GM23338 (cell line): ENCODE measurements around the gene HRC. TPM values are rescaled to one million over a fixed set of nuclear protein-coding genes. Genes with fewer than 3 reads are reported as not detected.

Experiments used
- ATAC-seq: fragments of 200-7000 bp; cut with Tn5 transposase; 3 replicates; pipeline ENCODE4 v1.9.1; 2020
- DNase-seq: peaks from one replicate; pipeline ENCODE4 v3.0.0-alpha.2; 2015; ENCODE audit warnings: low spot score
- H2AFZ ChIP-seq: fragments of 200-600 bp; sonication (generic); 2 replicates; pipeline ENCODE4 v1.8.0; 2016; ENCODE audit warnings: antibody characterized with exemption, mild to moderate bottlenecking, moderate library complexity
- H3F3A ChIP-seq: fragments of 200-600 bp; sonication (generic); replicated peaks from 2 replicates; pipeline ENCODE4 v1.8.0; 2017; ENCODE audit warnings: antibody characterized with exemption, mixed run types, low read depth
- H3K27ac ChIP-seq: fragments of 200-600 bp; sonication (generic); 2 replicates; pipeline ENCODE4 v1.6.1; 2016; ENCODE audit warnings: low read depth
- H3K27me3 ChIP-seq: fragments of 200-600 bp; sonication (generic); 2 replicates; pipeline ENCODE4 v1.8.0; 2016; ENCODE audit warnings: mild to moderate bottlenecking, mixed run types, moderate library complexity; ENCODE audit not compliant: insufficient read depth
- H3K36me3 ChIP-seq: fragments of 200-600 bp; sonication (generic); 2 replicates; pipeline ENCODE4 v1.8.0; 2016; ENCODE audit warnings: mild to moderate bottlenecking; ENCODE audit not compliant: insufficient read depth
- H3K4me1 ChIP-seq: fragments of 200-600 bp; sonication (generic); 2 replicates; pipeline ENCODE4 v1.8.0; 2016; ENCODE audit warnings: mild to moderate bottlenecking, moderate library complexity; ENCODE audit not compliant: insufficient read depth
- H3K4me2 ChIP-seq: fragments of 200-600 bp; sonication (generic); 2 replicates; pipeline ENCODE4 v1.7.1; 2017; ENCODE audit warnings: mixed run types
- H3K4me3 ChIP-seq: fragments of 200-600 bp; sonication (generic); 2 replicates; pipeline ENCODE4 v1.6.1; 2016; ENCODE audit warnings: mixed run types
- H3K79me2 ChIP-seq: fragments of 200-600 bp; sonication (generic); replicated peaks from 2 replicates; pipeline ENCODE4 v1.8.0; 2017; ENCODE audit warnings: mild to moderate bottlenecking; ENCODE audit not compliant: insufficient read depth
- H3K9me2 ChIP-seq: fragments of 200-600 bp; sonication (generic); 2 replicates; pipeline ENCODE4 v1.8.0; 2017; ENCODE audit not compliant: insufficient read depth
- H4K20me1 ChIP-seq: fragments of 200-600 bp; sonication (generic); replicated peaks from 2 replicates; pipeline ENCODE4 v1.8.0; 2017; ENCODE audit warnings: mild to moderate bottlenecking; ENCODE audit not compliant: insufficient read depth
- H3K27ac Mint-ChIP-seq: 2 replicates; pipeline ENCODE4 v1.8.0; 2020; ENCODE audit warnings: inconsistent platforms, mild to moderate bottlenecking, moderate library complexity, mixed read lengths
- H3K27me3 Mint-ChIP-seq: 3 replicates; pipeline ENCODE4 v1.8.0; 2022; ENCODE audit warnings: low read depth, mild to moderate bottlenecking, moderate library complexity, mixed read lengths, inconsistent platforms; ENCODE audit not compliant: insufficient read depth, poor library complexity
- H3K36me3 Mint-ChIP-seq: 3 replicates; pipeline ENCODE4 v1.8.0; 2021; ENCODE audit warnings: low read depth, mild to moderate bottlenecking, inconsistent platforms, moderate library complexity, mixed read lengths
- H3K4me1 Mint-ChIP-seq: 3 replicates; pipeline ENCODE4 v1.8.0; 2020; ENCODE audit warnings: mild to moderate bottlenecking, inconsistent platforms, mixed read lengths
- H3K4me3 Mint-ChIP-seq: 3 replicates; pipeline ENCODE4 v1.8.0; 2021; ENCODE audit warnings: moderate library complexity, mild to moderate bottlenecking, inconsistent platforms, mixed read lengths
- H3K9me3 Mint-ChIP-seq: 3 replicates; pipeline ENCODE4 v1.8.0; 2020; ENCODE audit warnings: moderate library complexity, mild to moderate bottlenecking, inconsistent platforms, mixed read lengths
- CREB1 ChIP-seq: fragments of 250-450 bp; sonication (Bioruptor Pico); IDR thresholded peaks from 2 replicates; pipeline ENCODE4 v1.5.0; 2020; ENCODE audit warnings: low read depth, mild to moderate bottlenecking, moderate library complexity
- CTCF ChIP-seq, 2 experiments: fragments of 200-600 bp in 1 of 2; sonication (generic) in 1 of 2; conservative IDR thresholded peaks; 2 replicates each; pipeline versions ENCODE4 v1.5.1 to v1.6.1; 2016 to 2017; ENCODE audit warnings: antibody characterized with exemption in 2 of 2, low read depth in 2 of 2, mild to moderate bottlenecking in 2 of 2, moderate library complexity in 1 of 2
- EZH2 ChIP-seq: fragments of 200-600 bp; sonication (generic); IDR thresholded peaks from one replicate; pipeline ENCODE4 v1.8.0; 2017; ENCODE audit warnings: antibody characterized with exemption, mild to moderate bottlenecking, low read depth; ENCODE audit not compliant: unreplicated experiment
- EZH2phosphoT487 ChIP-seq: fragments of 200-600 bp; sonication (generic); IDR thresholded peaks from one replicate; pipeline ENCODE4 v1.8.1; 2018; ENCODE audit warnings: antibody characterized with exemption; ENCODE audit not compliant: unreplicated experiment
- NANOG ChIP-seq: IDR thresholded peaks from 2 replicates; pipeline ENCODE4 v1.6.1; 2016; ENCODE audit warnings: antibody characterized with exemption, borderline replicate concordance
- POLR2AphosphoS5 ChIP-seq: IDR thresholded peaks from 2 replicates; pipeline ENCODE4 v1.6.1; 2016; ENCODE audit warnings: antibody characterized with exemption, low read depth
- REST ChIP-seq: IDR thresholded peaks from one replicate; pipeline ENCODE4 v1.6.1; 2018; ENCODE audit warnings: antibody characterized with exemption; ENCODE audit not compliant: unreplicated experiment
- STAT1 ChIP-seq: IDR thresholded peaks from one replicate; pipeline ENCODE4 v1.6.1; 2016; ENCODE audit warnings: antibody characterized with exemption; ENCODE audit not compliant: unreplicated experiment
- ZNF114 ChIP-seq: fragments of 250-450 bp; sonication (Bioruptor Pico); IDR thresholded peaks from 2 replicates; pipeline ENCODE4 v1.5.0; 2020; ENCODE audit warnings: mild to moderate bottlenecking, moderate library complexity
- polyA plus RNA-seq: library from polyadenylated mRNA; unstranded; fragments of >200 nt; fragmentation: Nextera tagmentation; extraction: Ambion mirVana; gene quantifications from 2 replicates; pipeline ENCODE4 v1.2.1, GENCODE V29; 2016
- total RNA-seq: library from RNA; depleted of rRNA; stranded (reverse); fragments of >200 nt; shearing (Covaris generic); gene quantifications from 2 replicates; pipeline ENCODE4 v1.2.3, GENCODE V29; 2014
- TF ChIP-seq, protein P1 (sequence below): IDR thresholded peaks from 2 replicates; pipeline ENCODE4 v1.6.1; 2016; ENCODE audit warnings: antibody characterized with exemption

HRC gene
- total and polyA plus RNA-seq, 2 experiments from 2014 or later: 1.4 to 2.0 TPM

DNA sequence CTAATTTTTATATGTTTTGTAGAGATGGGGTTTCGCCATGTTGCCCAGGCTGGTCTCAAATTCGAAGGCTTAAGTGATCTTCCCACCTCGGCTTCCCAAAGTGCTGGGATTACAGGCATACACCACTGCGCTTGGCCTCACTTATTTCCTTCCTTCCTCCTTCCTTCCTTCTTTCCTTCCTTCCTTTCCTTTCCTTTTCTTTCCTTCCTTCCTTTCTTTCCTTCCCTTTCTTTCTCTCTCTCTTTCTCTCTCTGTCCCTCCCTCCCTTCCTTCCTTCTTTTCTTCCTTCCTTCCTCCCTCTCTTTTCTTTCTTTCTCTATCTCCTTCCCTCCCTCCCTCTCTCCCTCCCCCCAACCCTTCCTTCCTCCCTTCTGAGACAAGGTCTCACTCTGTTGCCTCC lies 39.2 kb upstream of the HRC start:
- Mint-ChIP-seq H3K36me3 (peaks cover 12% of the 10 kb centered on the region; the same call in 2 of the 3 replicates), H3K27me3 (peaks cover 2% of the 10 kb centered on the region), H3K27ac (no peak overlapping the region), H3K4me1 (no peaks in the 10 kb centered on the region), H3K4me3 (no peak overlapping the region), H3K9me3 (peaks cover 3% of the 10 kb centered on the region; the same call in 1 of the 3 replicates)
- DNase-seq (no peak), ATAC-seq (no peak)
- Histone ChIP-seq H3K4me3 (no peak overlapping the region), H3K27me3 (no peaks in the 10 kb centered on the region), H3K27ac (no peak overlapping the region), H3K9me2 (no peaks in the 10 kb centered on the region), H3K36me3 (no peaks in the 10 kb centered on the region), H3K4me1 (no peaks in the 10 kb centered on the region), H3K79me2 (no peaks in the 10 kb centered on the region), H3K4me2 (no peak overlapping the region), H4K20me1 (no peaks in the 10 kb centered on the region), H2AFZ (no peak overlapping the region), H3F3A (no peaks in the 10 kb centered on the region)
- no peak for TF ChIP-seq ZNF114 (CRISPR knock-in tag)
- TF ChIP-seq CREB1: no peak
- no peak for TF ChIP-seq NANOG
- TF ChIP-seq STAT1: no peak
- no peak for TF ChIP-seq EZH2phosphoT487
- no peak for TF ChIP-seq POLR2AphosphoS5
- no peak for TF ChIP-seq CTCF (conservative IDR thresholded peaks at IDR 0.05; ENCODE audit: low read depth in 2 of 2)

- no peaks in the 10 kb centered on the region for H3K36me3 ChIP-seq
- no peaks in the 10 kb centered on the region for H3K79me2 ChIP-seq
- Mint-ChIP-seq H3K4me3 (no peak overlapping the region), H3K27me3 (peaks cover 2% of the 10 kb centered on the region), H3K27ac (no peak overlapping the region), H3K36me3 (peaks cover 12% of the 10 kb centered on the region; the same call in 2 of the 3 replicates), H3K4me1 (no peaks in the 10 kb centered on the region; the same call in 2 of the 3 replicates), H3K9me3 (peaks cover 3% of the 10 kb centered on the region; the same call in 1 of the 3 replicates)
- no peak overlapping the region for H3K4me2 ChIP-seq
- H3K4me1 ChIP-seq: no peaks in the 10 kb centered on the region
- H3K27ac ChIP-seq: no peak overlapping the region
- H4K20me1 ChIP-seq: no peaks in the 10 kb centered on the region
- H3K9me2 ChIP-seq: no peaks in the 10 kb centered on the region
- DNase-seq: no peak
- no peak overlapping the region for H2AFZ ChIP-seq
- H3K27me3 ChIP-seq: no peaks in the 10 kb centered on the region
- ATAC-seq: no peak
- H3F3A ChIP-seq: no peaks in the 10 kb centered on the region
- TF ChIP-seq, protein P1, sequence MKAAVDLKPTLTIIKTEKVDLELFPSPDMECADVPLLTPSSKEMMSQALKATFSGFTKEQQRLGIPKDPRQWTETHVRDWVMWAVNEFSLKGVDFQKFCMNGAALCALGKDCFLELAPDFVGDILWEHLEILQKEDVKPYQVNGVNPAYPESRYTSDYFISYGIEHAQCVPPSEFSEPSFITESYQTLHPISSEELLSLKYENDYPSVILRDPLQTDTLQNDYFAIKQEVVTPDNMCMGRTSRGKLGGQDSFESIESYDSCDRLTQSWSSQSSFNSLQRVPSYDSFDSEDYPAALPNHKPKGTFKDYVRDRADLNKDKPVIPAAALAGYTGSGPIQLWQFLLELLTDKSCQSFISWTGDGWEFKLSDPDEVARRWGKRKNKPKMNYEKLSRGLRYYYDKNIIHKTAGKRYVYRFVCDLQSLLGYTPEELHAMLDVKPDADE: no peak
- TF ChIP-seq EZH2 (no peak), REST (no peak), CREB1 (no peak)
- no peak overlapping the region for H3K4me3 ChIP-seq
These were observed 38.7 kb upstream of the HRC start for GRCh38 chr19:49193822-49194394.
